GM12891 (cell line): ENCODE measurements around the gene GRIK4.

Experiments
- POLR2A ChIP-seq: IDR thresholded peaks from 2 replicates; pipeline ENCODE4 v1.6.1; 2011; ENCODE audit warnings: low read depth, low read length, control low read depth
- POLR2AphosphoS5 ChIP-seq: IDR thresholded peaks from 2 replicates; pipeline ENCODE4 v1.6.1; 2011; ENCODE audit warnings: low read depth, low read length, control low read depth
- TAF1 ChIP-seq: IDR thresholded peaks from 2 replicates; pipeline ENCODE4 v1.6.1; 2011; ENCODE audit warnings: low read depth, low read length, control low read depth

GRCh38 chr11:120695426-120695825 is 183.9 kb downstream of the GRIK4 start:
- TF ChIP-seq POLR2A (no peak), POLR2AphosphoS5 (no peak), TAF1 (no peak)
